Uterus (tissue), 4 donors: ENCODE measurements around the gene BRSK2. TPM values are rescaled to one million over a fixed set of nuclear protein-coding genes. Genes with fewer than 3 reads are reported as not detected.

Experiments
- DNase-seq, 2 donors: peaks; one replicate each; pipeline ENCODE4 v3.0.0-alpha.2; 2019 to 2020
- H3K27ac ChIP-seq, 2 donors: fragments of 200-600 bp; sonication (generic); 1 replicate in 1 of 2; 2 replicates in 1 of 2; pipeline ENCODE4 v1.5.1; 2016 to 2018
- H3K27me3 ChIP-seq, 2 donors: fragments of 200-600 bp; sonication (generic); one replicate each; pipeline ENCODE4 v1.5.1; 2018 to 2019; ENCODE audit warnings: control low read depth in 1 of 2
- H3K36me3 ChIP-seq, 2 donors: fragments of 200-600 bp; sonication (generic); one replicate each; pipeline ENCODE4 v1.5.1; 2019; ENCODE audit warnings: control low read depth in 1 of 2
- H3K4me1 ChIP-seq, 2 donors: fragments of 200-600 bp; sonication (generic); one replicate each; pipeline ENCODE4 v1.5.1; 2018 to 2019; ENCODE audit warnings: control low read depth in 1 of 2
- H3K4me3 ChIP-seq, 2 donors: fragments of 200-600 bp; sonication (generic); 1 replicate in 1 of 2; 2 replicates in 1 of 2; pipeline ENCODE4 v1.5.1; 2018 to 2019; ENCODE audit warnings: mild to moderate bottlenecking in 1 of 2
- H3K9me3 ChIP-seq, 2 donors: fragments of 200-600 bp; sonication (generic); one replicate each; pipeline ENCODE4 v1.5.1; 2019; ENCODE audit warnings: control low read depth in 1 of 2
- CTCF ChIP-seq, 4 experiments: fragments of 200-600 bp in 2 of 4; fragments of 450-650 bp in 2 of 4; sonication (generic) in 2 of 4; IDR thresholded peaks; one replicate each; pipeline ENCODE4 v1.5.1; 2016 to 2019; ENCODE audit warnings: antibody characterized with exemption in 4 of 4, mild to moderate bottlenecking in 2 of 4, moderate library complexity in 1 of 4
- POLR2A ChIP-seq, 2 donors: fragments of 450-650 bp; IDR thresholded peaks; one replicate each; pipeline ENCODE4 v1.6.1; 2016; ENCODE audit warnings: antibody characterized with exemption in 2 of 2, mild to moderate bottlenecking in 1 of 2, moderate library complexity in 1 of 2
- intact Hi-C: fragments of 100-400 bp; cut with DNase I; formaldehyde crosslinking; loops from one replicate; pipeline ENCODE4 v1.15.1; 2023; ENCODE audit warnings: low total_unique reads
- total RNA-seq, 4 donors: library from RNA; depleted of rRNA in 3 of 4; stranded (reverse); fragments of >200 nt in 3 of 4; gene quantifications; one replicate each; pipeline versions ENCODE4 v1.1.0 to v1.2.4, GENCODE V29; 2014 to 2023
- donor health status: DM: yes; HTN: yes; CAD: no.

The BRSK2 gene
- total RNA-seq, 4 donors from 2014 or later, result 1.5 to 2.2 TPM; not detected in 2

DNA sequence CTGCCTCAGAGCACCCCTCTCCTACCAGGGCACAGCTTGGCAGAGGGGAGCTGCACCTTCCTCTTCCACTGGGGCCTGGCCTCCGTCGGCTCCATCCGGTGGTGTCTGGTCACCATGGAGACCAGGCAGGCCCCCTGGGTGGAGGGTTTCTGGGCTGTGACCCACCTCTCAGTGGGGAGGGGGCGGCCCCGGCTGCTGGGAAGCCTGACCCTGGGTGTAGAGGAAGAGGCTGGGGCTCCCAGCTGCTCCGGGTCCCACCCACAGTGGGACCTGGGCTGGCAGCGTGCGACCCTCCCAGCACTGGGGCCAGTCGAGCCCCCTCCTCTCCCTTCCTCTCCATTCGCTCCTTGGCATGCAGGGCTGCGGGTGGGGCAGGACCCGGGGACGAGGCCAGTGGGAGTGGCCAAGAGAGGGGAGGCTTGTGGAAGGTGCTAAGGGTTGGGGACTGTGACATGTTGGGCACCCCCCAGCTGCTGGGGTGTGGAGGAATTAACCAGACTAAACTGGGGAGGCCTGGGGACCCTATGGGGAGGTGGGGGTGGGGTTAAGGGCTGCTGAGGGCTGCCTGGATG, 46.8 kb downstream of the BRSK2 start:
- peaks cover 0 to 8% of the 10 kb centered on the region in 2 donors for H3K27me3 ChIP-seq
- no peak for TF ChIP-seq POLR2A (IDR thresholded peaks at IDR 0.05)
- TF ChIP-seq CTCF (IDR thresholded peaks at IDR 0.05), result no peak

GRCh38 chr11:1437500-1437899, 47.8 kb downstream of the BRSK2 start:
- H3K4me1 ChIP-seq, result peaks cover 0 to 7% of the 10 kb centered on the region in 2 donors
- TF ChIP-seq CTCF (IDR thresholded peaks at IDR 0.05) (no peak), POLR2A (IDR thresholded peaks at IDR 0.05) (no peak)
- H3K9me3 ChIP-seq, result no peaks in the 10 kb centered on the region
- DNase-seq, result no peak
- intact Hi-C loops, result no loop called here
- no peaks in the 10 kb centered on the region for H3K36me3 ChIP-seq
- no peak overlapping the region for H3K4me3 ChIP-seq
- H3K27me3 ChIP-seq, result peaks cover 0 to 8% of the 10 kb centered on the region in 2 donors
- no peak overlapping the region for H3K27ac ChIP-seq

More for the DNA sequence above, 46.8 kb downstream of the BRSK2 start:
- intact Hi-C loops, result no loop called here
- Histone ChIP-seq H3K9me3 (no peaks in the 10 kb centered on the region), H3K27ac (no peak overlapping the region), H3K4me1 (peaks cover 0 to 7% of the 10 kb centered on the region in 2 donors), H3K36me3 (no peaks in the 10 kb centered on the region), H3K4me3 (no peak overlapping the region)
- DNase-seq, result no peak

DNA sequence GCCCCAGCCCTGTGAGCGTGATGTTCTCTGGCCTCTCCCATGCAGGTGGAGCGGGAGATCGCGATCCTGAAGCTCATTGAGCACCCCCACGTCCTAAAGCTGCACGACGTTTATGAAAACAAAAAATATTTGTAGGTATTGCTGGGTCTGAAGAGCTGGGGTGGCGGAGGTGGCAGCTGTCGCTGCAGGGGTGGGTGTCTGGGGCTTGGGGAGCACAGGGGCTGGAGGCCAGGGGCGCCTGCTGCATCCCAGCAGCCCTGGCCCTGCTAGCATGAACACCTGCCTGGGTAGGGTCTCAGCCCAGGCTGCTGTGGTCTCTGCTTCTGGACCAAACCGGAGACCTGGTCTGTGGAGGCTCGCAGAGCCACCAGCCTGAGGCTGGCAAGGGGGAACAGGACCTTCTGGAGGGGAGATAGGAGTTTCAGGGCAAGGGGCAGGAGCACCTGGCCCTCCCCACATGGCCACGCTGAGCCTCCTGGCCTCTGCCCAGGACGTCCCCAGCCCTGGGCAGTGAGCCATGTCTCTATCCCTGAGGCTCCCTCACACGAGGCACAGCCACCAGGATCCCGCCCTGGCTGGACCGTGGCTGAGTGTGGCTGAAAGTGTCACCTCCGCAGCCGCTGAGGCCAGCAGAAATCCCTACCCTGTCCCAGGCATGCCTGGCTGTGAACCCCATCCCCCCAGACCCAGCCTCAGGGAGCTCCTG, 48.7 kb downstream of the BRSK2 start:
- Histone ChIP-seq H3K4me3 (no peak overlapping the region), H3K36me3 (no peaks in the 10 kb centered on the region), H3K4me1 (peaks cover 0 to 7% of the 10 kb centered on the region in 2 donors), H3K9me3 (no peaks in the 10 kb centered on the region), H3K27ac (no peak overlapping the region), H3K27me3 (peaks cover 0 to 8% of the 10 kb centered on the region in 2 donors)
- TF ChIP-seq CTCF (IDR thresholded peaks at IDR 0.05) (no peak), POLR2A (IDR thresholded peaks at IDR 0.05) (no peak)
- intact Hi-C loops, result no loop called here
- no peak for DNase-seq

GRCh38 chr11:1438967-1439330, 49.2 kb downstream of the BRSK2 start:
- no peaks in the 10 kb centered on the region for H3K36me3 ChIP-seq
- intact Hi-C loops, result no loop called here
- H3K27me3 ChIP-seq, result peaks cover 0 to 8% of the 10 kb centered on the region in 2 donors
- DNase-seq, result no peak
- no peak for TF ChIP-seq POLR2A (IDR thresholded peaks at IDR 0.05)
- no peak for TF ChIP-seq CTCF (IDR thresholded peaks at IDR 0.05)
- H3K4me3 ChIP-seq, result no peak overlapping the region
- no peak overlapping the region for H3K27ac ChIP-seq
- peaks cover 0 to 7% of the 10 kb centered on the region in 2 donors for H3K4me1 ChIP-seq
- H3K9me3 ChIP-seq, result no peaks in the 10 kb centered on the region

DNA sequence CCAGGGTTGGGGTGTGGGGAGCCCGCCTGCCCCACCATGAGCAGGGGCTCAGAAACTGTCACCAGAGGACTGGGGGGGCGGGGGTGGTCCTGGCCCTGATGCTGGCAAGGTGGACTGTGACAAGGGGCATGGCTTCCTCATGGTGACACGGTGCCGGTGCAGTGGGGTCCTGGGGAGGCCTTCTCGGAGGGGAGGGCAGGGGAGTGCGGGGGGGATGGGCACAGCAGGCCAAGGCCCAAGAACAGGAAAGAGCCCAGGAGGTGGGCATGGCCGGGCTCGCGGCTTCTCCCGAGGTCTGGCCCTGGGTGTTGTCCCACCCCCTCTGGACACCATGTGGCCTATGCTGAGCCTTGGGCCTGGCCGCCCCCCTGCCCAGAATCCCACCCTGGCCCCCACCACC, 49.6 kb downstream of the BRSK2 start:
- no peak for DNase-seq
- H3K36me3 ChIP-seq, result no peaks in the 10 kb centered on the region
- intact Hi-C loops, result no loop called here
- peaks cover 0 to 8% of the 10 kb centered on the region in 2 donors for H3K27me3 ChIP-seq
- peaks cover 0 to 7% of the 10 kb centered on the region in 2 donors for H3K4me1 ChIP-seq
- no peak overlapping the region for H3K27ac ChIP-seq
- H3K9me3 ChIP-seq, result no peaks in the 10 kb centered on the region
- no peak overlapping the region for H3K4me3 ChIP-seq
- TF ChIP-seq POLR2A (IDR thresholded peaks at IDR 0.05) (no peak), CTCF (IDR thresholded peaks at IDR 0.05) (no peak)
